NCI-H1105 (cell line): ENCODE results near the gene SPATS2.

ENCODE experiments used
- DNase-seq: peaks from one replicate; lab custom pipeline; 2025; lab: John Stamatoyannopoulos, UW

SPATS2 gene

GRCh38 chr12:49541140-49541861 is 174.0 kb downstream of the SPATS2 start:
- DNase-seq, result no peak

- DNase-seq, result no peak
Measured at GRCh38 chr12:49541911-49542505, 174.7 kb downstream of the SPATS2 start.

GRCh38 chr12:49542592-49543160 is 175.4 kb downstream of the SPATS2 start:
- DNase-seq, result no peak

GRCh38 chr12:49543221-49543913 is 176.1 kb downstream of the SPATS2 start:
- DNase-seq, result no peak

GRCh38 chr12:49543914-49544815 is 176.9 kb downstream of the SPATS2 start:
- DNase-seq, result no peak

- DNase-seq, result no peak
Measured at GRCh38 chr12:49545815-49546214, 178.6 kb downstream of the SPATS2 start.

GRCh38 chr12:49546481-49546880 is 179.2 kb downstream of the SPATS2 start:
- DNase-seq, result no peak

GRCh38 chr12:49547090-49547690 is 179.9 kb downstream of the SPATS2 start:
- DNase-seq, result no peak

GRCh38 chr12:49548481-49548821 is 181.2 kb downstream of the SPATS2 start:
- no peak for DNase-seq

GRCh38 chr12:49548822-49549648 is 181.8 kb downstream of the SPATS2 start:
- DNase-seq, result no peak

- peak; percentile 76 for DNase-seq
Measured at GRCh38 chr12:49549735-49550692, 182.8 kb downstream of the SPATS2 start.

- no peak for DNase-seq
Measured at GRCh38 chr12:49550693-49551252, 183.5 kb downstream of the SPATS2 start.

GRCh38 chr12:49552014-49552413 is 184.8 kb downstream of the SPATS2 start:
- no peak for DNase-seq

GRCh38 chr12:49552425-49552824 is 185.2 kb downstream of the SPATS2 start:
- no peak for DNase-seq

GRCh38 chr12:49552899-49553298 is 185.6 kb downstream of the SPATS2 start:
- no peak for DNase-seq

- peak; percentile 49 for DNase-seq
Measured at GRCh38 chr12:49553512-49554088, 186.3 kb downstream of the SPATS2 start.

GRCh38 chr12:49554266-49554665 is 187.0 kb downstream of the SPATS2 start:
- no peak for DNase-seq

- no peak for DNase-seq
Measured at GRCh38 chr12:49555631-49556390, 188.5 kb downstream of the SPATS2 start.
